Kidney epithelial cell (primary cell): ENCODE results near the gene SPTB. TPM values are rescaled to one million over a fixed set of nuclear protein-coding genes. Genes with fewer than 3 reads are reported as not detected.
"Not testable (repeated sequence)": the region's sequence is repeated elsewhere in the genome, so short reads cannot be mapped to it uniquely, and the experiment has no call there.

Experiments
- DNase-seq: peaks from one replicate; pipeline ENCODE4 v3.0.0-alpha.2; 2010; ENCODE audit warnings: low read depth
- H3K27me3 ChIP-seq: 2 replicates; pipeline ENCODE4 v1.6.0; 2011; ENCODE audit warnings: low read length; ENCODE audit not compliant: control insufficient read depth, insufficient read depth
- H3K36me3 ChIP-seq: 2 replicates; pipeline ENCODE4 v1.5.1; 2011; ENCODE audit warnings: low read length; ENCODE audit not compliant: control insufficient read depth, insufficient read depth
- H3K4me3 ChIP-seq: 2 replicates; pipeline ENCODE4 v1.5.1; 2011; ENCODE audit warnings: low read depth, mild to moderate bottlenecking, control low read depth, low read length
- CTCF ChIP-seq: IDR thresholded peaks from 2 replicates; pipeline ENCODE4 v1.5.1; 2011; ENCODE audit warnings: mild to moderate bottlenecking, moderate library complexity, low read length, control low read depth, inconsistent platforms; ENCODE audit not compliant: insufficient read depth, poor library complexity, severe bottlenecking
- total RNA-seq: library from RNA; depleted of rRNA; stranded (reverse); fragments of >200 nt; gene quantifications from 2 replicates; pipeline ENCODE4 v1.2.3, GENCODE V29; 2015

Gene SPTB
- total RNA-seq, 1 donor from 2014 or later: 0.54 TPM

DNA sequence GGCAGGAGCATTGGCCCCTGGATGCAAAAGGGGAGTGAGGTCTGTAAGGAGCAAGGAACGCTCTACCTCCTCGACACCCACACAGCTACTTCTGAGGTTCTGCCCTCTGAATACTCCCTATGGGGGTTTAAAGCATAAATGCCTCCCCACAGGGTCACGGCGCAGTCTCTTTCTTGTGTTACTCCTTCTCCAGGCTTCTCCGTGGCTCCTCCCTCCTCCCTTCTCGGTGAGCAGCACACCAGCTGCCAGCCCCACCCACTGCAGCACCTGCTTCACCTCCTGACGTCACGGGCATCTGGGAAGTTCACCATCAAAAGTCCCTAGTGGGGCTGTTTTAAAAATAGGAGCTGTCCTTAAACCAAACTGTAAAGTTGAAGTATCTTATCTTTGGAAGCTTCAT lies 67.3 kb downstream of the SPTB start:
- TF ChIP-seq CTCF: no peak
- DNase-seq: no peak
- Histone ChIP-seq H3K4me3 (no peak overlapping the region), H3K27me3 (no peaks in the 10 kb centered on the region), H3K36me3 (no peaks in the 10 kb centered on the region)

- no peak for TF ChIP-seq CTCF
Measured at GRCh38 chr14:64811676-64812075, 68.0 kb downstream of the SPTB start.

DNA sequence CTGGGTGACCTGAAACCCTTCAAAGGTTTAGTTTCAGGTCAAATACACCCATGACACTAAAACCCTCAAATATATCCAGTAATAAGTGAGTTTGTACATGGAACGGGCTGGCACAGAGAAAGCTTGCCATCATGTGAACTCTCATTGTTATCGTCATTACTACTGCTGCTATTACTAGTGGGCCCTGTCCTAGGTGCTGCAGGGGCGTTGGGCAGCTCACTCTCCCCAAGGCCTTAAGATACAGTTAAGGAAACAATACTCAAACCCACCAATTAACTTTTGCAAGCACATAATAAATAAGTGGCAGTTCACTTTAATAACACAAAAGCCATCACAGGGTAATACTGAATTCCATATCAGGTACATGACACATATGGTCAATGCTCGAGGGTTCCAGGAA lies 71.3 kb downstream of the SPTB start:
- TF ChIP-seq CTCF: no peak
- no peak for DNase-seq
- Histone ChIP-seq H3K36me3 (no peaks in the 10 kb centered on the region), H3K4me3 (no peak overlapping the region), H3K27me3 (no peaks in the 10 kb centered on the region)

More at GRCh38 chr14:64811676-64812075, 68.0 kb downstream of the SPTB start:
- no peaks in the 10 kb centered on the region for H3K36me3 ChIP-seq
- no peaks in the 10 kb centered on the region for H3K27me3 ChIP-seq
- H3K4me3 ChIP-seq: no peak overlapping the region
- DNase-seq: no peak

DNA sequence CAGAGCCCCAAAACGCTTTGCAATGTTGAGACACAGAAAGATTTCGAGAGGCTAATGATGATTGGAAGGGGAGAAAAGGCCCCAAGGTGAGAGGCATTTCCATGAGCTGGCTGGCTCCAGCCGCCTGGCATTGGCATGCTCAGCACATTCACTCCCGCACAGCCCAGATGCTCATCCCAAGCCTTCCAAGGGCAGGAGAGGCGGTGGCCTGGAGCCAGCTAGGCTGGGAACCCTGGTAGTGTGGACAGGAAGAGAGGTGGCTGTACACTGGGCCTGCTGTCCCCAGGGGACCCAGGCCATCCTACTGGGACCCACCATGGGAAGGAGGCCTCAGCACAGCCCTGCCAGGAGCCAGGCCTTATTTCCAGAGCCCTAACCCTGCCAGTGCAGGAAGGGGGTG lies 72.2 kb downstream of the SPTB start:
- no peaks in the 10 kb centered on the region for H3K27me3 ChIP-seq
- DNase-seq: no peak
- TF ChIP-seq CTCF: no peak
- no peak overlapping the region for H3K4me3 ChIP-seq
- H3K36me3 ChIP-seq: no peaks in the 10 kb centered on the region

DNA sequence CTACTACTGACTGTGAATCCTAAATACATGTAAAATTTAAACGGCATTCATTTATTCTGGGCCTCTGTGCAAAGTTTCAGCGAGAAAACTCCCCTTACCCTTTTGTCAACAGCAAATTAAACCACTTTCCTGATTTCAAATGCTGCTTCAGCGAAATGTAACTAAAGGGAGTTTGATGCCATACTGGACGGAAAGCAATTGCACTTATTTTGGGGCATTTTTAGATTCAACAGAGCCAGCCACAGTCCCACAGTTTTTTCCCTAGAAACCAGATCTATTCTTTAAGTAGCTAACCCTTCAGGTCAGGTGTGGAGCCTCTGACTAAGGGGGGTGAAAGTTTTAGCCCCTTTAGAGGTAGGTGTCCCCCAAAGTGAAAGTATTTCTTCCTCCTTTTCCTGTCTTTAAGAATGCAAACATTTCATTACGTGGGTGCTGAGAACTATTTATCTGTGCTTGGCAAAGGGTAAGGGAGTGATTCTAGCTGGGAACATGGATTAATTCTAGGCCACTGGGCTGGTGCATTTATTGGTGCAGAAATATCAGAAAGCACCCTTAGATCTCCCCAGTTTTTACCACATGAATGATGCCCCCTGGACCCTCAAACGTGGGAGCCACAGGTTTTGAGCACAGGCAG lies 72.7 kb downstream of the SPTB start:
- no peak for DNase-seq
- H3K27me3 ChIP-seq: no peaks in the 10 kb centered on the region
- no peaks in the 10 kb centered on the region for H3K36me3 ChIP-seq
- H3K4me3 ChIP-seq: no peak overlapping the region
- TF ChIP-seq CTCF: no peak

DNA sequence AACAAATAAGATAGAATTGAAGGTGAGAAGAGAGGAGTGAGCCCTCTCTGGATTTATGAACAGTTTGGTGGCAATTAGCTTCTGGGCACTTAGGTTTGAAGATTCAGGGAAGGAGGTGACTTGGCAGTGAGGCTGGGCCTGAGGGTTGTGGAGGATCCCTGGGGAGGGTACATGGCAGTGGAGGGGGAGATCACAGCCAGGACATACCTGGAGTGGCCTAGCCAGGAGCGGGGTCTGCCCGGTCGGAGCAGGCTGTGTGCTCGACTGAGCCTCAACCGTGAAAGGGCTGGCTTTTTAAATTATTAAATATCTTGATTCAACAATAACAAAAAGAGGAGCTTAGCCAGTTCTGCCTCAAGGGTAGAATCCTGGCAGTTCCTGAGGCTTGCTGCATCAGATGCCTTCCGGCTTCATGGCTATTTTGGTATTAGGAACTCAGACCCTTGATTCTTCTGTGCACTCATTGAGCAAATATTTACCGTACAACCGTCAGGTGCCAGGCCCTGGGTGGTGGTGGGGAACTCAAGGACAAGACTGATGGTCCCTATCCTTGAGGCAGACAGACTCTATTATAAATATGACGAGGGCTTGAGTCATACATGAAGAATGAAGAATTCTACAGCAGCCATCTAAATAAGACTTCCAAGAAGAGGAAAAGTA lies 73.4 kb downstream of the SPTB start:
- TF ChIP-seq CTCF: no peak
- Histone ChIP-seq H3K27me3 (no peaks in the 10 kb centered on the region), H3K36me3 (no peaks in the 10 kb centered on the region), H3K4me3 (no peak overlapping the region)
- peak; percentile 81 for DNase-seq

GRCh38 chr14:64805646-64806045 lies 74.1 kb downstream of the SPTB start:
- H3K4me3 ChIP-seq, H3K36me3 ChIP-seq, DNase-seq, H3K27me3 ChIP-seq: not testable (repeated sequence)
